Smooth muscle cell (in vitro differentiated cells): ENCODE measurements around the gene UBTD1. TPM values are rescaled to one million over a fixed set of nuclear protein-coding genes. Genes with fewer than 3 reads are reported as not detected.

Source experiments
- DNase-seq: peaks from one replicate; lab custom pipeline; 2025; ENCODE audit not compliant: unreplicated experiment; lab: John Stamatoyannopoulos, UW
- H2AFZ ChIP-seq: fragments of 200-600 bp; sonication (generic); 2 replicates; pipeline ENCODE4 v1.6.0; 2016; ENCODE audit warnings: antibody characterized with exemption, low read depth, mild to moderate bottlenecking
- H3F3A ChIP-seq: fragments of 200-600 bp; sonication (generic); 2 replicates; pipeline ENCODE4 v1.6.0; 2017; ENCODE audit warnings: antibody characterized with exemption, low read depth
- H3K27ac ChIP-seq: fragments of 200-600 bp; sonication (generic); 2 replicates; pipeline ENCODE4 v1.5.1; 2016; ENCODE audit warnings: low read depth, mild to moderate bottlenecking
- H3K27me3 ChIP-seq: fragments of 200-600 bp; sonication (generic); 2 replicates; pipeline ENCODE4 v1.6.1; 2016; ENCODE audit warnings: low read depth, mild to moderate bottlenecking
- H3K36me3 ChIP-seq: fragments of 200-600 bp; sonication (generic); 2 replicates; pipeline ENCODE4 v1.5.1; 2016; ENCODE audit warnings: low read depth
- H3K4me1 ChIP-seq: fragments of 200-600 bp; sonication (generic); 2 replicates; pipeline ENCODE4 v1.5.1; 2016; ENCODE audit warnings: low read depth
- H3K4me2 ChIP-seq: fragments of 200-600 bp; sonication (generic); 2 replicates; pipeline ENCODE4 v1.6.0; 2016; ENCODE audit warnings: mild to moderate bottlenecking
- H3K4me3 ChIP-seq: fragments of 200-600 bp; sonication (generic); 2 replicates; pipeline ENCODE4 v1.5.1; 2016; ENCODE audit warnings: mild to moderate bottlenecking
- H3K79me2 ChIP-seq: fragments of 200-600 bp; sonication (generic); 2 replicates; pipeline ENCODE4 v1.6.0; 2016; ENCODE audit warnings: low read depth, mild to moderate bottlenecking
- H3K9ac ChIP-seq: fragments of 200-600 bp; sonication (generic); 2 replicates; pipeline ENCODE4 v1.6.0; 2016; ENCODE audit warnings: low read depth
- H3K9me3 ChIP-seq: fragments of 200-600 bp; sonication (generic); replicated peaks from 2 replicates; pipeline ENCODE4 v1.5.1; 2016; ENCODE audit warnings: low read depth
- H4K20me1 ChIP-seq: fragments of 200-600 bp; sonication (generic); 2 replicates; pipeline ENCODE4 v1.6.0; 2016; ENCODE audit warnings: low read depth
- WGBS: methylation state at CpG from one replicate; pipeline ENCODE4 v1.1.7; 2016; ENCODE audit warnings: low lambda C conversion rate; 5-methylcytosine and 5-hydroxymethylcytosine counted together
- polyA plus RNA-seq: library from polyadenylated mRNA; unstranded; fragments of >200 nt; fragmentation: Nextera tagmentation; extraction: Ambion mirVana; gene quantifications from 2 replicates; pipeline ENCODE4 v1.2.1, GENCODE V29; 2016
- total RNA-seq: library from RNA; depleted of rRNA; stranded (reverse); fragments of >200 nt; gene quantifications from 2 replicates; pipeline ENCODE4 v1.2.3, GENCODE V29; 2014
- TF ChIP-seq, protein P1 (sequence below): fragments of 200-600 bp; sonication (generic); IDR thresholded peaks from 2 replicates; pipeline ENCODE4 v1.5.1; 2017; ENCODE audit warnings: borderline replicate concordance, mild to moderate bottlenecking, antibody characterized with exemption; ENCODE audit not compliant: insufficient read depth, poor library complexity, severe bottlenecking

The UBTD1 gene
- total and polyA plus RNA-seq, 2 experiments from 2014 or later = 26.5 to 59.9 TPM

GRCh38 chr10:97509120-97509680 is 10.5 kb downstream of the UBTD1 start:
- H3K27me3 ChIP-seq = no peaks in the 10 kb centered on the region
- no peak for DNase-seq
- WGBS = 95% methylated on average over 8 of the region's 8 CpGs

DNA sequence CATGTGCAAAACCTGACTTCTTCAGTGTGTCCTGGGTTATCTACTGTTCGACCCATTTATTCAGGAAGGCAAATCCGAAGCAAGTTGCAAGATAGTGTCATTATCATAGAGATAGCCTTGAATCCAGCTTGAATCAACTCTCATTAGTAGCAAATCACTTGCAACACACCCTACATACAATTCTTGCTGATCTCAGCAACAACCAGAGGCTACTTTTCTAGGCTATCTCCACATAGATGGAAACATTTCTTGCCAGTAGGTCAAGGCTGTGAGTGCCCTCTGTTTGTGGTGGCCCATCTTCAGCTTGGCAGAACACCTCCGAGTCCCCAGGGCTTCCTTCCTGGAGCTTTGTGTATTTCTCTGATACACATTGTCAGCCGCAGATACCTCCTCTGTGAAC is 12.0 kb downstream of the UBTD1 start:
- 94% methylated on average over 4 of the region's 4 CpGs for WGBS
- H3K79me2 ChIP-seq = peaks cover 92% of the 10 kb centered on the region
- TF ChIP-seq, protein P1, sequence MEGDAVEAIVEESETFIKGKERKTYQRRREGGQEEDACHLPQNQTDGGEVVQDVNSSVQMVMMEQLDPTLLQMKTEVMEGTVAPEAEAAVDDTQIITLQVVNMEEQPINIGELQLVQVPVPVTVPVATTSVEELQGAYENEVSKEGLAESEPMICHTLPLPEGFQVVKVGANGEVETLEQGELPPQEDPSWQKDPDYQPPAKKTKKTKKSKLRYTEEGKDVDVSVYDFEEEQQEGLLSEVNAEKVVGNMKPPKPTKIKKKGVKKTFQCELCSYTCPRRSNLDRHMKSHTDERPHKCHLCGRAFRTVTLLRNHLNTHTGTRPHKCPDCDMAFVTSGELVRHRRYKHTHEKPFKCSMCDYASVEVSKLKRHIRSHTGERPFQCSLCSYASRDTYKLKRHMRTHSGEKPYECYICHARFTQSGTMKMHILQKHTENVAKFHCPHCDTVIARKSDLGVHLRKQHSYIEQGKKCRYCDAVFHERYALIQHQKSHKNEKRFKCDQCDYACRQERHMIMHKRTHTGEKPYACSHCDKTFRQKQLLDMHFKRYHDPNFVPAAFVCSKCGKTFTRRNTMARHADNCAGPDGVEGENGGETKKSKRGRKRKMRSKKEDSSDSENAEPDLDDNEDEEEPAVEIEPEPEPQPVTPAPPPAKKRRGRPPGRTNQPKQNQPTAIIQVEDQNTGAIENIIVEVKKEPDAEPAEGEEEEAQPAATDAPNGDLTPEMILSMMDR = no peak

More at GRCh38 chr10:97509120-97509680, 10.5 kb downstream of the UBTD1 start:
- H3K79me2 ChIP-seq = peaks cover 95% of the 10 kb centered on the region
- H3K4me2 ChIP-seq = no peak overlapping the region
- H3K4me3 ChIP-seq = no peak overlapping the region
- no peaks in the 10 kb centered on the region for H3K36me3 ChIP-seq
- H3F3A ChIP-seq = no peaks in the 10 kb centered on the region
- H3K9ac ChIP-seq = no peak overlapping the region
- H2AFZ ChIP-seq = no peak overlapping the region
- peaks cover 5% of the 10 kb centered on the region for H3K4me1 ChIP-seq
- no peaks in the 10 kb centered on the region for H3K9me3 ChIP-seq
- peaks cover 100% of the 10 kb centered on the region for H4K20me1 ChIP-seq
- TF ChIP-seq, protein P1 = no peak
- no peak overlapping the region for H3K27ac ChIP-seq

GRCh38 chr10:97511711-97512440 is 13.2 kb downstream of the UBTD1 start:
- Histone ChIP-seq H3K36me3 (no peaks in the 10 kb centered on the region), H3K9me3 (no peaks in the 10 kb centered on the region), H3K79me2 (peaks cover 92% of the 10 kb centered on the region), H3K4me3 (no peak overlapping the region), H3K4me1 (peaks cover 5% of the 10 kb centered on the region), H3K9ac (no peak overlapping the region), H4K20me1 (peaks cover 100% of the 10 kb centered on the region), H3K27me3 (no peaks in the 10 kb centered on the region), H3K27ac (no peak overlapping the region), H3K4me2 (no peak overlapping the region), H2AFZ (no peak overlapping the region), H3F3A (no peaks in the 10 kb centered on the region)
- 89% methylated on average over 3 of the region's 3 CpGs for WGBS
- DNase-seq = no peak
- TF ChIP-seq, protein P1 = no peak

More for the DNA sequence above, 12.0 kb downstream of the UBTD1 start:
- no peak overlapping the region for H3K4me2 ChIP-seq
- H3K27ac ChIP-seq = no peak overlapping the region
- no peaks in the 10 kb centered on the region for H3F3A ChIP-seq
- no peak overlapping the region for H3K4me3 ChIP-seq
- DNase-seq = no peak
- no peak overlapping the region for H2AFZ ChIP-seq
- no peaks in the 10 kb centered on the region for H3K9me3 ChIP-seq
- no peak overlapping the region for H3K9ac ChIP-seq
- peaks cover 5% of the 10 kb centered on the region for H3K4me1 ChIP-seq
- H4K20me1 ChIP-seq = peaks cover 100% of the 10 kb centered on the region
- H3K27me3 ChIP-seq = no peaks in the 10 kb centered on the region
- H3K36me3 ChIP-seq = no peaks in the 10 kb centered on the region

- no peak overlapping the region for H3K9ac ChIP-seq
- H3K4me3 ChIP-seq = no peak overlapping the region
- H3K36me3 ChIP-seq = no peaks in the 10 kb centered on the region
- DNase-seq = no peak
- H3K27me3 ChIP-seq = no peaks in the 10 kb centered on the region
- peaks cover 3% of the 10 kb centered on the region for H3K4me1 ChIP-seq
- H2AFZ ChIP-seq = no peak overlapping the region
- no peak overlapping the region for H3K4me2 ChIP-seq
- no peaks in the 10 kb centered on the region for H3F3A ChIP-seq
- no peak overlapping the region for H3K27ac ChIP-seq
- peaks cover 92% of the 10 kb centered on the region for H3K79me2 ChIP-seq
- WGBS = 94% methylated on average over 1 of the region's 1 CpG
- H4K20me1 ChIP-seq = peaks cover 100% of the 10 kb centered on the region
- TF ChIP-seq, protein P1 = no peak
- H3K9me3 ChIP-seq = no peaks in the 10 kb centered on the region
Measured at GRCh38 chr10:97512993-97513392, 14.3 kb downstream of the UBTD1 start.
